Measurements from ENCODE around the gene GTF3C5.

DNA sequence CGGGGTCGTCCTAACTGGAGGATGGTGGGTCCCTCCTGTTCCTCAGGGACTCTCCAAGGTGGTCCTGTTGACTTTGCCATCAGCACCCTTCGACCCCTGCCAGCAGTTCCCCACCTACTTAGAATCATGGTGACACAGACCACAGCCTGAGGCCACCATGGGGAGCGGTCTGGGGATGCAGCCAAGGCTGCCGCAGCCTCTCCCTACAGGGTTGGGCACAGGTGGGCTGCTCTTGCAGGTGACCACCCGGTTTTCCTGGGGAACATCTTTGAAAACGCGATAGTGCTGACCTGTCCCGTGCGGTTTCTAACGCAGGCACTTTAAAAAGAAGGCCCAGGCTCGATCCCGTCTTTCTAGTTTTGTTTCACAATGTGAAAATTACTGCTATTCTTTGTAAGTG lies 18.2 kb downstream of the GTF3C5 start:
- TF ChIP-seq, protein P1, sequence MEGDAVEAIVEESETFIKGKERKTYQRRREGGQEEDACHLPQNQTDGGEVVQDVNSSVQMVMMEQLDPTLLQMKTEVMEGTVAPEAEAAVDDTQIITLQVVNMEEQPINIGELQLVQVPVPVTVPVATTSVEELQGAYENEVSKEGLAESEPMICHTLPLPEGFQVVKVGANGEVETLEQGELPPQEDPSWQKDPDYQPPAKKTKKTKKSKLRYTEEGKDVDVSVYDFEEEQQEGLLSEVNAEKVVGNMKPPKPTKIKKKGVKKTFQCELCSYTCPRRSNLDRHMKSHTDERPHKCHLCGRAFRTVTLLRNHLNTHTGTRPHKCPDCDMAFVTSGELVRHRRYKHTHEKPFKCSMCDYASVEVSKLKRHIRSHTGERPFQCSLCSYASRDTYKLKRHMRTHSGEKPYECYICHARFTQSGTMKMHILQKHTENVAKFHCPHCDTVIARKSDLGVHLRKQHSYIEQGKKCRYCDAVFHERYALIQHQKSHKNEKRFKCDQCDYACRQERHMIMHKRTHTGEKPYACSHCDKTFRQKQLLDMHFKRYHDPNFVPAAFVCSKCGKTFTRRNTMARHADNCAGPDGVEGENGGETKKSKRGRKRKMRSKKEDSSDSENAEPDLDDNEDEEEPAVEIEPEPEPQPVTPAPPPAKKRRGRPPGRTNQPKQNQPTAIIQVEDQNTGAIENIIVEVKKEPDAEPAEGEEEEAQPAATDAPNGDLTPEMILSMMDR (IDR thresholded peaks at IDR 0.05; ENCODE audit: insufficient read depth, low read depth, low read length), result no peak
- no peak for TF ChIP-seq EZH2 (IDR thresholded peaks at IDR 0.05; ENCODE audit: insufficient read depth, low read length)
